RWPE2 (cell line): ENCODE measurements around the gene AKR1C1.
"Not testable (repeated sequence)": the region's sequence is repeated elsewhere in the genome, so short reads cannot be mapped to it uniquely, and the experiment has no call there.

Experiments
- ATAC-seq: fragments of 200-7000 bp; cut with Tn5 transposase; 3 replicates; pipeline ENCODE4 v1.9.1; 2021; ENCODE audit warnings: low read depth
- DNase-seq: peaks from one replicate; pipeline ENCODE4 v3.0.0-alpha.2; 2020; ENCODE audit warnings: low spot score
- H3K27ac ChIP-seq: fragments of 450-650 bp; 2 replicates; pipeline ENCODE4 v1.5.1; 2017; ENCODE audit warnings: mild to moderate bottlenecking; ENCODE audit not compliant: poor library complexity, severe bottlenecking
- H3K27me3 ChIP-seq: fragments of 250-450 bp; sonication (Bioruptor Pico); 2 replicates; pipeline ENCODE4 v1.5.1; 2021; ENCODE audit warnings: mild to moderate bottlenecking, moderate library complexity; ENCODE audit not compliant: insufficient read depth, poor library complexity, severe bottlenecking
- H3K36me3 ChIP-seq: fragments of 250-450 bp; sonication (Bioruptor Pico); 2 replicates; pipeline ENCODE4 v1.5.1; 2020; ENCODE audit warnings: low read depth, mild to moderate bottlenecking, moderate library complexity
- H3K4me1 ChIP-seq: fragments of 250-450 bp; sonication (Bioruptor Pico); 2 replicates; pipeline ENCODE4 v1.5.1; 2021; ENCODE audit warnings: mild to moderate bottlenecking, moderate library complexity; ENCODE audit not compliant: insufficient read depth, poor library complexity, severe bottlenecking
- H3K4me3 ChIP-seq: fragments of 250-450 bp; sonication (Bioruptor Pico); 2 replicates; pipeline ENCODE4 v1.5.1; 2021; ENCODE audit warnings: mild to moderate bottlenecking, moderate library complexity; ENCODE audit not compliant: severe bottlenecking
- H3K9me3 ChIP-seq: fragments of 250-450 bp; sonication (Bioruptor Pico); 2 replicates; pipeline ENCODE4 v1.5.1; 2021; ENCODE audit warnings: mild to moderate bottlenecking, moderate library complexity; ENCODE audit not compliant: severe bottlenecking
- TF ChIP-seq, protein P1 (sequence below): fragments of 450-650 bp; IDR thresholded peaks from one replicate; pipeline ENCODE4 v1.5.1; 2017; ENCODE audit warnings: mild to moderate bottlenecking, moderate library complexity; ENCODE audit not compliant: poor library complexity, severe bottlenecking

Gene AKR1C1

DNA sequence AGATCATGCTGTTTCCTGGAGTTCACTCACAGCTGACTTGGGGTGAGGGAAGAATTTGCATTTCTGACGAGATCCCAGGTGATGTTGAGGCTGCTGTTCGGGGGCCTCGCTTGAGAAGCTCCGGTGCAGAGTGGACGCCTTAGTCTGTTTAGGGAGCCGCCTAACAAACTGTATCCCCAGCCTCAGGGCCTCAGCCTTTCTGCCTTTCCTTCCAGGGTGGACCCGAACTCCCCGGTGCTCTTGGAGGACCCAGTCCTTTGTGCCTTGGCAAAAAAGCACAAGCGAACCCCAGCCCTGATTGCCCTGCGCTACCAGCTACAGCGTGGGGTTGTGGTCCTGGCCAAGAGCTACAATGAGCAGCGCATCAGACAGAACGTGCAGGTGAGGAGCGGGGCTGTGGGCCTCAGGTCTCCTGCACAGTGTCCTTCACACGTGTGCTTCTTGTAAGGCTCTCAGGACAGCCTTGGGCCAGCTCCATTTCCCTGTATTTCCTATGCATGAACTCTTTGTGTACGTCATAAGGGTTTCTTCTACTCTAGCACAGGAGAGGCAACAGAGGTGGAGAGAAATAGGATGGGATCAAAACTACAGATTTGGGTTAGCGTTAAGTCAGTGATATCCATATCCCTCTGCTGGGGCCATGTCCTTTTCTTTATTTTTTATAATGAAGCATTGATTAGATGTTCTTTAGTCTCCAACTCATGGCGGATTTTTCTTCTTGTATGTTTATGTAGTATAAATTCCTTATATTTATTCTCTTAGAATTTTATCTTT is 9.3 kb downstream of the AKR1C1 start:
- not testable (repeated sequence) for H3K27me3 ChIP-seq, H3K36me3 ChIP-seq, H3K27ac ChIP-seq, H3K4me1 ChIP-seq, H3K4me3 ChIP-seq, H3K9me3 ChIP-seq, ATAC-seq, DNase-seq

DNA sequence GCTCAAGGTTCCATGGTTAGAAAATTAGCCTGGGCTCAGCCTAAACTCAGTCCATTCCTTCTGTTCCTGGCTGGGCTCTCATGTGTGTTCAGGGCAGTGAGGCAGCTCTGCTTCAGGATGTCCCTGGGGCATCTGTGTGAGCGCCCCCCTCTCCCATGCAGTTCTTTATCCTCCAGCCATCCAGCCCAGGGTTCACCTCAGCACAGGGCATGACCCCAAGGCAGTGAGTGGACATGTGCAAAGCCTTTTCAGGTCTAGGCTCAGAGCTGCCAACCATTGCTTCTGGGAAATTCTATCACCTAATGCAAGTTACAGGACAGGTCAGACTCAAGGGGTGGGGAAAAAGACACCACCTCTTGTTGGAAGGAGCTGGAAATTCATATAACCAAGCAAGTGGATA is 10.1 kb downstream of the AKR1C1 start:
- H3K9me3 ChIP-seq, ATAC-seq: not testable (repeated sequence)

DNA sequence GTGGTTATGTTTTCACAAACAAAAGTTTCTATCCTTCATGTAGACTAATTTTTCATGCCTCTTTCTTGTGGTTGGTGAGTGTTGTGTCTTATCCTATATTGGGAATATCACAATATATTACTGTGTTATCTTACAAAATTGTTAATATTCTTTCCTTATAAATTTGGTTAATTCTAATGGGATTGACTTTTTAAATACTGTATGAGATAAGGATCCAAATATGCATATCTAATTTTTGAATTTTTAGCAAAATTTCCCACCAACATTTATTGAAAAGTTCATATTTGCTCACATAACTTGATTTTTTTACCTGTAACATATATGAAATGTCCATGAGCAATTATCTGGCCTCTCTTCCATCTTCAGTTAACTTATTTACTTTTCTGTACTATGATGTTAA is 11.2 kb downstream of the AKR1C1 start:
- not testable (repeated sequence) for H3K4me1 ChIP-seq, DNase-seq, ATAC-seq, H3K36me3 ChIP-seq, H3K27ac ChIP-seq, H3K4me3 ChIP-seq, H3K9me3 ChIP-seq, H3K27me3 ChIP-seq

More for the DNA sequence above, 10.1 kb downstream of the AKR1C1 start:
- DNase-seq, H3K27me3 ChIP-seq, H3K4me1 ChIP-seq, H3K4me3 ChIP-seq, H3K36me3 ChIP-seq, H3K27ac ChIP-seq: not testable (repeated sequence)

DNA sequence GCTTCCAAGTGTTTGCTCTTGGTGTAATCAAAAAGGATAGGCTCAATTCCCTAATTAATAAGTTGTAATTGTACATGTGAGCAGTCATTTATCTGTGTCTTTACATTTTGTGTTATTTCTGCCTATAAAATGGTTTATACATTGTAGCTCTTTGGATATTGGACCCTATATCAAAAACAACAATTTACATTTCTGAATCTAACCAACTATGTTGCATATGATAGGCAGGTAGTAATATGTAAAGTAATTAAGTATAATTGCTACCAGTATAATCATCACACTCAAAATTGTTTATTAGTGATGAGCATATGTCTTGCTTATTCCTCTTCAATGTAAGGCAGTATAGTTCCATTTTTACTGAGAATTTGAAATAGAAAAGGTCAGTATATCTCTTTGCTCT is 13.8 kb downstream of the AKR1C1 start:
- Histone ChIP-seq H3K36me3 (no peaks in the 10 kb centered on the region), H3K4me3 (no peak overlapping the region), H3K9me3 (no peaks in the 10 kb centered on the region), H3K27me3 (no peaks in the 10 kb centered on the region), H3K27ac (no peak overlapping the region), H3K4me1 (no peaks in the 10 kb centered on the region)
- DNase-seq (no peak), ATAC-seq (no peak)
- TF ChIP-seq, protein P1, sequence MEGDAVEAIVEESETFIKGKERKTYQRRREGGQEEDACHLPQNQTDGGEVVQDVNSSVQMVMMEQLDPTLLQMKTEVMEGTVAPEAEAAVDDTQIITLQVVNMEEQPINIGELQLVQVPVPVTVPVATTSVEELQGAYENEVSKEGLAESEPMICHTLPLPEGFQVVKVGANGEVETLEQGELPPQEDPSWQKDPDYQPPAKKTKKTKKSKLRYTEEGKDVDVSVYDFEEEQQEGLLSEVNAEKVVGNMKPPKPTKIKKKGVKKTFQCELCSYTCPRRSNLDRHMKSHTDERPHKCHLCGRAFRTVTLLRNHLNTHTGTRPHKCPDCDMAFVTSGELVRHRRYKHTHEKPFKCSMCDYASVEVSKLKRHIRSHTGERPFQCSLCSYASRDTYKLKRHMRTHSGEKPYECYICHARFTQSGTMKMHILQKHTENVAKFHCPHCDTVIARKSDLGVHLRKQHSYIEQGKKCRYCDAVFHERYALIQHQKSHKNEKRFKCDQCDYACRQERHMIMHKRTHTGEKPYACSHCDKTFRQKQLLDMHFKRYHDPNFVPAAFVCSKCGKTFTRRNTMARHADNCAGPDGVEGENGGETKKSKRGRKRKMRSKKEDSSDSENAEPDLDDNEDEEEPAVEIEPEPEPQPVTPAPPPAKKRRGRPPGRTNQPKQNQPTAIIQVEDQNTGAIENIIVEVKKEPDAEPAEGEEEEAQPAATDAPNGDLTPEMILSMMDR, result no peak

DNA sequence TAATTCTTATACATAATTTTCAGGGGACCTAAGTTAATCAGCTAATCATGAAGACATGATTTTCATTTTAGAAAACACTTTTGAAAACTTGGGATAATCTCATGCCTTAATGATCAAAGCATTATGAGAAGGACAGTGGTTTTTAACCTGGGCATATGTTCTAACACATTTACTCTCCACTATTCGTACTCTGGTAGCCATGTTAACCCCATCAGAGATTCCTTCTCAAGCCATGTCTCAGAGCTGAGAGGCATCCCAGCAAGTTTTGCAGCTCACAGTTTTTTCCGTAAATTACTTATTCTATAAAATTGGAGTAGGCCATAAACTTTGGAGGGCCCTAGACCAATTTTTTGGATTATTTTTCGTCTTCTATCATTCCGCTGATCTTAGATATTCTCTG is 15.7 kb downstream of the AKR1C1 start:
- H3K36me3 ChIP-seq, result no peaks in the 10 kb centered on the region
- no peaks in the 10 kb centered on the region for H3K9me3 ChIP-seq
- no peak for DNase-seq
- no peaks in the 10 kb centered on the region for H3K4me1 ChIP-seq
- no peak overlapping the region for H3K27ac ChIP-seq
- TF ChIP-seq, protein P1, result no peak
- no peaks in the 10 kb centered on the region for H3K27me3 ChIP-seq
- ATAC-seq, result no peak
- no peak overlapping the region for H3K4me3 ChIP-seq

DNA sequence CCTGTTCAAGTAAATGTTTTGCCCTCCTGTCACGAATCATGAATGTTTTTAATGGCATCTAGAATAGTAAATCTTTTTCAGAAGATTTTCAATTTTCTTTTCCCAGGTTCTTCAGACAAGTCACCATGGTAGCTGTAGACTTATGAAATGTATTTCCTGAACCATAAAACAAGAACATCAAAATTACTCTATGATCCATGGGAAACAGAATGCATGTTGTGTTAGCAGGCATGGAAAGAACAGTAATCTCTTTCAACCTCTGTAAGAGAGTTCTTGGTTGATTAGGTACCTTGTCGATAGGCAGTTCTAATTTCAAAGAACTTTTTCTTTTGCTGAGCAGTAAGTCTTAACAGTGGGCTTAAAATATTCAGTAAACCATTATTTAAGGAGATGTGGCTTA is 17.6 kb downstream of the AKR1C1 start:
- ATAC-seq (no peak), DNase-seq (no peak)
- H3K36me3 ChIP-seq, result no peaks in the 10 kb centered on the region
- H3K4me1 ChIP-seq, result no peaks in the 10 kb centered on the region
- H3K9me3 ChIP-seq, result no peaks in the 10 kb centered on the region
- H3K4me3 ChIP-seq, result no peak overlapping the region
- H3K27me3 ChIP-seq, result no peaks in the 10 kb centered on the region
- no peak overlapping the region for H3K27ac ChIP-seq
- TF ChIP-seq, protein P1, result no peak
